Measurements from ENCODE around the gene NRXN3.

The NRXN3 gene

DNA sequence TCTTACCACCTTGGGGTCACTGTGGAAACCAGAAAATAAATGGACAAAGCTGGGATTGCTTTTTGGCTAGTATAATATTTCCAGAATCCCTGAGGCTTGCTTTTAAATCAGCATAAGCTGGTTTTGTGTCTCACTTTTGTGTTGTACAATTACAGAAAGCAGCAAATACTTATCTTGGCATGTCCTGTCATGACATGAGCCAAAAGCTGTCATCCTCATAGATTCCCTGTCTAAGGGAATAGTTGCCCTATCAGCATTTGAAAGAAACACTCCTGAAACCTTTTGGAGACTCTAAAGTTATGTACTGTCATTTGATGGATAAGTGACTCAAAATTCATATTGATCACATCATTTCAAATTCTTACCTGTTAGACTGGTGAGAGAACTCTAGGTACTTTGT is 987.2 kb downstream of the NRXN3 start (continued):
- TF ChIP-seq ZNF37A (tag by site-specific recombination; IDR thresholded peaks at IDR 0.05), result no peak
- TF ChIP-seq, protein P1, sequence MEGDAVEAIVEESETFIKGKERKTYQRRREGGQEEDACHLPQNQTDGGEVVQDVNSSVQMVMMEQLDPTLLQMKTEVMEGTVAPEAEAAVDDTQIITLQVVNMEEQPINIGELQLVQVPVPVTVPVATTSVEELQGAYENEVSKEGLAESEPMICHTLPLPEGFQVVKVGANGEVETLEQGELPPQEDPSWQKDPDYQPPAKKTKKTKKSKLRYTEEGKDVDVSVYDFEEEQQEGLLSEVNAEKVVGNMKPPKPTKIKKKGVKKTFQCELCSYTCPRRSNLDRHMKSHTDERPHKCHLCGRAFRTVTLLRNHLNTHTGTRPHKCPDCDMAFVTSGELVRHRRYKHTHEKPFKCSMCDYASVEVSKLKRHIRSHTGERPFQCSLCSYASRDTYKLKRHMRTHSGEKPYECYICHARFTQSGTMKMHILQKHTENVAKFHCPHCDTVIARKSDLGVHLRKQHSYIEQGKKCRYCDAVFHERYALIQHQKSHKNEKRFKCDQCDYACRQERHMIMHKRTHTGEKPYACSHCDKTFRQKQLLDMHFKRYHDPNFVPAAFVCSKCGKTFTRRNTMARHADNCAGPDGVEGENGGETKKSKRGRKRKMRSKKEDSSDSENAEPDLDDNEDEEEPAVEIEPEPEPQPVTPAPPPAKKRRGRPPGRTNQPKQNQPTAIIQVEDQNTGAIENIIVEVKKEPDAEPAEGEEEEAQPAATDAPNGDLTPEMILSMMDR (tag by site-specific recombination; IDR thresholded peaks at IDR 0.05), result no peak
- no peak for TF ChIP-seq ZNF266 (tag by site-specific recombination; IDR thresholded peaks at IDR 0.05; ENCODE audit: low read depth)

DNA sequence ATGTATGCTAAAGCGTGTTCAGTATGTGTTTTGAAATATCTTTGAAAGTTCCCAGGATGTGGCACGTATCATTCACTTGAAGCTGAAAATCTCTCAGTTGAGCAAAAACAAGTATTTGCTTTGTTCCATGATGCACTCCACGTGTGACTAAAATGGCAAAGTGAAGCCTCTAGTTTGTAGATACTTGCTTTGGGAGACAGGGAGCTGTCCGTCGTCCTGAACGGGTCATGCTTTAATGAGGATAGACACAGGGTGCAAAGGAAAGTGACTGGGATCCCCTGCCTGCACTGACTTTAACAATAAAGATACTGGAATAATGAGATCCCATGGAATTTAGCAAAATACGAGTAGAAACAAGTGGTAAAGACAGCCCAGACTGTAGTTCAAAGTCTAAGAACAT is 991.4 kb downstream of the NRXN3 start:
- Histone ChIP-seq H3K4me1 (ENCODE audit: control insufficient read depth, insufficient read depth, low read length) (no peaks in the 10 kb centered on the region), H3K36me3 (ENCODE audit: control insufficient read depth in 2 of 2, insufficient read depth in 1 of 2, low read length in 2 of 2) (no peaks in the 10 kb centered on the region), H3K9me3 (ENCODE audit: control insufficient read depth, insufficient read depth, low read depth, low read length) (no peaks in the 10 kb centered on the region), H3K27ac (ENCODE audit: extremely low read depth, low read depth, low read length) (no peak overlapping the region), H3K4me3 (ENCODE audit: low read depth, low read length) (no peak overlapping the region)
- TF ChIP-seq, protein P2, sequence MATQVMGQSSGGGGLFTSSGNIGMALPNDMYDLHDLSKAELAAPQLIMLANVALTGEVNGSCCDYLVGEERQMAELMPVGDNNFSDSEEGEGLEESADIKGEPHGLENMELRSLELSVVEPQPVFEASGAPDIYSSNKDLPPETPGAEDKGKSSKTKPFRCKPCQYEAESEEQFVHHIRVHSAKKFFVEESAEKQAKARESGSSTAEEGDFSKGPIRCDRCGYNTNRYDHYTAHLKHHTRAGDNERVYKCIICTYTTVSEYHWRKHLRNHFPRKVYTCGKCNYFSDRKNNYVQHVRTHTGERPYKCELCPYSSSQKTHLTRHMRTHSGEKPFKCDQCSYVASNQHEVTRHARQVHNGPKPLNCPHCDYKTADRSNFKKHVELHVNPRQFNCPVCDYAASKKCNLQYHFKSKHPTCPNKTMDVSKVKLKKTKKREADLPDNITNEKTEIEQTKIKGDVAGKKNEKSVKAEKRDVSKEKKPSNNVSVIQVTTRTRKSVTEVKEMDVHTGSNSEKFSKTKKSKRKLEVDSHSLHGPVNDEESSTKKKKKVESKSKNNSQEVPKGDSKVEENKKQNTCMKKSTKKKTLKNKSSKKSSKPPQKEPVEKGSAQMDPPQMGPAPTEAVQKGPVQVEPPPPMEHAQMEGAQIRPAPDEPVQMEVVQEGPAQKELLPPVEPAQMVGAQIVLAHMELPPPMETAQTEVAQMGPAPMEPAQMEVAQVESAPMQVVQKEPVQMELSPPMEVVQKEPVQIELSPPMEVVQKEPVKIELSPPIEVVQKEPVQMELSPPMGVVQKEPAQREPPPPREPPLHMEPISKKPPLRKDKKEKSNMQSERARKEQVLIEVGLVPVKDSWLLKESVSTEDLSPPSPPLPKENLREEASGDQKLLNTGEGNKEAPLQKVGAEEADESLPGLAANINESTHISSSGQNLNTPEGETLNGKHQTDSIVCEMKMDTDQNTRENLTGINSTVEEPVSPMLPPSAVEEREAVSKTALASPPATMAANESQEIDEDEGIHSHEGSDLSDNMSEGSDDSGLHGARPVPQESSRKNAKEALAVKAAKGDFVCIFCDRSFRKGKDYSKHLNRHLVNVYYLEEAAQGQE (tag by site-specific recombination; IDR thresholded peaks at IDR 0.05), result peak; percentile 90
- TF ChIP-seq ZSCAN23 (tag by site-specific recombination; IDR thresholded peaks at IDR 0.05), result no peak
- no peak for TF ChIP-seq FEZF1 (tag by site-specific recombination; IDR thresholded peaks at IDR 0.05)
- ChIA-PET POLR2A (no interaction called here), CTCF (no interaction called here)

DNA sequence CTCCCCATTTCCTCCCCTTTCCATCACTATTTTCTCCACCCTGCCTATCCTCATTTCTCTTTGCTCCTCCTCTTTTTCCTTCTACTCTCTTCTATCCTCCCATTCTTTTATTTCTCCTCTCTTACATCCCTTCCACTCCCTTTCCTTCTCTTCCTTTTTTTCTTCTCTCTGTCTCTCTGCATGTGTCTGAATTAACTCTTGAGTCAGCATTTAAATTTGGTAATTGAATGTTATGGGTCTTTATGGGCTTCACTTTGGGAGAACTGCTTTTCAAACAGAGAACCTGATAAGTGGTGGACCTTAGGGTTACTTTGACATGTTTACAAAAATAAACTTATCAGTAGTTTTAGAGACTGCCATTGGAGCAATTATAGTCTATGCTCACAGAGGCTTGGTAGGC is 992.7 kb downstream of the NRXN3 start:
- ChIA-PET CTCF (no interaction called here), POLR2A (no interaction called here)
- no peak for TF ChIP-seq ZBTB8A (tag by site-specific recombination; IDR thresholded peaks at IDR 0.05)
- TF ChIP-seq ZNF155 (tag by site-specific recombination; IDR thresholded peaks at IDR 0.05), result no peak
- TF ChIP-seq ZNF146 (tag by site-specific recombination; IDR thresholded peaks at IDR 0.05), result no peak
- TF ChIP-seq, protein P3, sequence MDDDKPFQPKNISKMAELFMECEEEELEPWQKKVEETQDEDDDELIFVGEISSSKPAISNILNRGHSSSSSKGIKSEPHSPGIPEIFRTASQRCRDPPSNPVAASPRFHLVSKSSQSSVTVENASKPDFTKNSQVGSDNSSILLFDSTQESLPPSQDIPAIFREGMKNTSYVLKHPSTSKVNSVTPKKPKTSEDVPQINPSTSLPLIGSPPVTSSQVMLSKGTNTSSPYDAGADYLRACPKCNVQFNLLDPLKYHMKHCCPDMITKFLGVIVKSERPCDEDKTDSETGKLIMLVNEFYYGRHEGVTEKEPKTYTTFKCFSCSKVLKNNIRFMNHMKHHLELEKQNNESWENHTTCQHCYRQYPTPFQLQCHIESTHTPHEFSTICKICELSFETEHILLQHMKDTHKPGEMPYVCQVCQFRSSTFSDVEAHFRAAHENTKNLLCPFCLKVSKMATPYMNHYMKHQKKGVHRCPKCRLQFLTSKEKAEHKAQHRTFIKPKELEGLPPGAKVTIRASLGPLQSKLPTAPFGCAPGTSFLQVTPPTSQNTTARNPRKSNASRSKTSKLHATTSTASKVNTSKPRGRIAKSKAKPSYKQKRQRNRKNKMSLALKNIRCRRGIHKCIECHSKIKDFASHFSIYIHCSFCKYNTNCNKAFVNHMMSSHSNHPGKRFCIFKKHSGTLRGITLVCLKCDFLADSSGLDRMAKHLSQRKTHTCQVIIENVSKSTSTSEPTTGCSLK (tag by site-specific recombination; IDR thresholded peaks at IDR 0.05), result no peak
- no peak for TF ChIP-seq SCRT1 (tag by site-specific recombination; IDR thresholded peaks at IDR 0.05; ENCODE audit: borderline replicate concordance)
- no peak for TF ChIP-seq ZNF2 (tag by site-specific recombination; IDR thresholded peaks at IDR 0.05)
- no peak for TF ChIP-seq ZNF24 (tag by site-specific recombination; IDR thresholded peaks at IDR 0.05)
- Histone ChIP-seq H3K27ac (ENCODE audit: extremely low read depth, low read depth, low read length) (no peak overlapping the region), H3K4me3 (ENCODE audit: low read depth, low read length) (no peak overlapping the region), H3K4me1 (ENCODE audit: control insufficient read depth, insufficient read depth, low read length) (no peaks in the 10 kb centered on the region), H3K9me3 (ENCODE audit: control insufficient read depth, insufficient read depth, low read depth, low read length) (no peaks in the 10 kb centered on the region), H3K36me3 (ENCODE audit: control insufficient read depth in 2 of 2, insufficient read depth in 1 of 2, low read length in 2 of 2) (no peaks in the 10 kb centered on the region)

DNA sequence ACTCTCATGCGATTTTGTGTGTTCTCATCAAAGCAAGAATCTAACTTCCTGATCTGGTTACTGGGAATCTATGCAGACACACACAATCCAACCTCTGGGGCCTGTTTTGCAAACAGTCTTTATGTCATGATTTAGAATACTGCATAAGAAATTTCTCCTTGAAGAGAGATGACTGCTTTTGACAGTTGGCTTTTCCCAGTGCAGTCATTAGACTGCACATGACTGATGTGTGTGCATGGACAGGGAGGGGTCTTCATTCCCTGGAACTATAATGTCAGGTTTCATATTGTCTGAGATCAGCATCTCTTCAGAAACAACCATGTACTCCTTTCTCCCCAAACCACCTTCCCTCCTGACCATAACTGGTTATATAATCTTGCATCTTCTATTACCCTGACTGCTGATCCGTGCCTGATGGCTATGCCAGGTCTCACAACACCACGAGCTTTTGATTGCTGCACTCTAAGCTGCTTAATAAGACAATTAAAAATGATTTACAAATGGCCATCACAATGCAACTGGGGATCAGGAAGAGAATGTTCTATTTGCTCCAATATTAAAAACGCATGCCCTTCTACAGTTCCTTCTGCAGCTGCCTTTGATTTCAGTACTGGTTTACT is 995.4 kb downstream of the NRXN3 start:
- POLR2A ChIA-PET, result no interaction called here

More for the DNA sequence above, 995.4 kb downstream of the NRXN3 start:
- no peaks in the 10 kb centered on the region for H3K9me3 ChIP-seq (ENCODE audit: control insufficient read depth, insufficient read depth, low read depth, low read length)
- H3K27ac ChIP-seq (ENCODE audit: extremely low read depth, low read depth, low read length), result no peak overlapping the region
- CTCF ChIA-PET, result no interaction called here
- no peaks in the 10 kb centered on the region for H3K4me1 ChIP-seq (ENCODE audit: control insufficient read depth, insufficient read depth, low read length)
- no peak overlapping the region for H3K4me3 ChIP-seq (ENCODE audit: low read depth, low read length)
- no peak for TF ChIP-seq ZNF777 (tag by site-specific recombination; IDR thresholded peaks at IDR 0.05; ENCODE audit: borderline replicate concordance)
- TF ChIP-seq ZNF558 (tag by site-specific recombination; IDR thresholded peaks at IDR 0.05), result no peak
- H3K36me3 ChIP-seq (ENCODE audit: control insufficient read depth in 2 of 2, insufficient read depth in 1 of 2, low read length in 2 of 2), result no peaks in the 10 kb centered on the region
